IPS-NIHi7 (cell line): ENCODE measurements around the gene SCAF1.

ENCODE experiments used
- DNase-seq: peaks from one replicate; pipeline ENCODE4 v3.0.0; 2012; ENCODE audit warnings: mixed read lengths; ENCODE audit errors: extremely low spot score

Gene SCAF1

GRCh38 chr19:49646586-49646985 lies 4.6 kb downstream of the SCAF1 start:
- no peak for DNase-seq

DNA sequence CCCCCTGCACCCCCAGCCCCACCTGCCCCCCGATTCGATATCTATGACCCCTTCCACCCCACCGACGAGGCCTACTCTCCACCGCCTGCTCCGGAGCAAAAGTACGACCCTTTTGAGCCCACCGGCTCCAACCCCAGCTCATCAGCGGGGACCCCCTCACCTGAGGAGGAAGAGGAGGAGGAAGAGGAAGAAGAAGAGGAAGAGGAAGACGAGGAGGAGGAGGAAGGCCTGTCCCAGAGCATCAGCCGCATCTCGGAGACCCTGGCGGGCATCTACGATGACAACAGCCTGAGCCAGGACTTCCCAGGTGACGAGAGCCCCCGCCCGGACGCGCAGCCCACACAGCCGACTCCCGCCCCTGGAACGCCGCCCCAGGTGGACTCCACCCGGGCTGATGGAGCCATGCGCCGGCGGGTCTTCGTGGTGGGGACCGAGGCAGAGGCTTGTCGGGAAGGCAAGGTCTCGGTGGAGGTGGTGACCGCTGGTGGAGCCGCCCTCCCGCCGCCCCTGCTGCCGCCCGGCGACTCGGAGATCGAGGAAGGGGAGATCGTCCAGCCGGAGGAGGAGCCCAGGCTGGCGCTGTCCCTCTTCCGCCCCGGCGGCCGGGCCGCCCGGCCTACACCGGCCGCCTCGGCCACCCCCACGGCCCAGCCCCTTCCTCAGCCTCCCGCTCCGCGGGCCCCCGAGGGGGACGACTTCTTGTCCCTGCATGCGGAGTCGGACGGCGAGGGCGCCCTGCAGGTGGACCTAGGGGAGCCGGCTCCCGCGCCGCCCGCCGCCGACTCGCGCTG lies 9.2 kb downstream of the SCAF1 start:
- DNase-seq, result no peak

GRCh38 chr19:49651820-49652550 lies 10.0 kb downstream of the SCAF1 start:
- no peak for DNase-seq

- DNase-seq, result no peak
Observed at GRCh38 chr19:49652551-49653465, 10.8 kb downstream of the SCAF1 start.

DNA sequence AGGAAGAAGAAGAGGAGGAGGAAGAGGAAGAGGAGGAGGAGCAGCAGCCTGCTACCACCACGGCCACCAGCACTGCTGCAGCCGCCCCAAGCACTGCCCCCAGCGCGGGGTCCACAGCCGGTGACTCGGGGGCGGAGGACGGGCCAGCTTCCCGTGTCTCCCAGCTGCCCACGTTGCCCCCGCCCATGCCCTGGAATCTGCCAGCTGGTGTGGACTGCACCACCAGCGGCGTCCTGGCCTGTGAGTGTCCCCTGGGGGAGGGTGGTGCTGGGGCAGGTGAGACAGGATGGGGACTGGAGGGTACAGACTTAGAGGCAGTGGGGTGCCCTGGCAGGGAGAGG lies 11.4 kb downstream of the SCAF1 start:
- DNase-seq, result no peak

- no peak for DNase-seq
Observed at GRCh38 chr19:49654581-49654980, 12.6 kb downstream of the SCAF1 start.

GRCh38 chr19:49655570-49656455 lies 13.8 kb downstream of the SCAF1 start:
- DNase-seq, result no peak

DNA sequence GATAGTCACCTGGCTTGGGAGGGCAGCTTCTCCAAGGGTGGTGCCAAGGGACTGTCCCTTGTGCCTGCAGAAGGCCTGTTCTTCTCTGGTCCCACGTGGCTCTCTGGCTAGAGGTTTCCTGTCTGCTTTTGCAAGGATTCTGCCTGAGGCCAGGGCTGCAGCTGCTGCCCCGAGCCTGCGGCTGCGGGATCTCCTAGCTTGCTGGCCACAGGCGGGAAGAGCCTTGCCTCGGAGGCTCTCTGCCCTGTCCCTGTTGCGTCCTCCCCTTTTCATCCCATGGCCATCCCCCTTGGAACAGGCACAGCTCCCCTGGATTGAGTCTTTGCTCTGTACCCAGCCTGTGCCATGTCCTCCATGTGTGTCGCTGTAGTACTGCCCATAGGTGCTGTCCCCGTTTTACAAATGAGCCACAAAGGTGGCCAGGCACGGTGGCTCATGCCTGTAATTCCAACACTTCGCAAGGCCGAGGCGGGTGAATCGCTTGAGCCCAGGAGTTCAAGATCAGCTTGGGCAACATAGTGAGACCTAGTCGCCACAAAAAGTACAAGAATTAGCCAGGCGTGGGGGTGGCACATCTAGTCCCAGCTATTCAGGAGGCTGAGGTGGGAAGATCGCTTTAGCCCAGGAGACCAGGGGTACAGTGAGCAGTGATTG lies 14.6 kb downstream of the SCAF1 start:
- no peak for DNase-seq

- no peak for DNase-seq
Observed at GRCh38 chr19:49657493-49658138, 15.6 kb downstream of the SCAF1 start.

DNA sequence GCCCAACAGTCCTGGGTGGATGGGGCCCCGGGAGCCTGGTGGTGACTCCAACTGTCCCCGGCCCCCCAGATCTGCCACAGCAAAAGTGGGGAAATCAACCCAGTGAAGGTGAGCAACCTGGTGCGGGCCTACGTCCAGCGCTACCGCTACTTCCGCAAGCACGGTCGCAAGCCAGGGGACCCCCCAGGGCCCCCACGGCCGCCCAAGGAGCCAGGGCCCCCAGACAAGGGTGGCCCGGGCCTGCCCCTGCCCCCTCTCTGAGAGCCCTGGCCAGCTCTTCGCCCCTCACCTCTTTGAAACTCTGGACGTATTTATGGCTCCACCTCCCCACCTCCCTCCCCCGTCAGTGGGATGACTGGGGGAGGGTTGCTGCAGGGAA lies 16.1 kb downstream of the SCAF1 start:
- no peak for DNase-seq

- DNase-seq, result no peak
Observed at GRCh38 chr19:49658566-49659442, 16.8 kb downstream of the SCAF1 start.

- DNase-seq, result no peak
Observed at GRCh38 chr19:49660338-49660961, 18.4 kb downstream of the SCAF1 start.

DNA sequence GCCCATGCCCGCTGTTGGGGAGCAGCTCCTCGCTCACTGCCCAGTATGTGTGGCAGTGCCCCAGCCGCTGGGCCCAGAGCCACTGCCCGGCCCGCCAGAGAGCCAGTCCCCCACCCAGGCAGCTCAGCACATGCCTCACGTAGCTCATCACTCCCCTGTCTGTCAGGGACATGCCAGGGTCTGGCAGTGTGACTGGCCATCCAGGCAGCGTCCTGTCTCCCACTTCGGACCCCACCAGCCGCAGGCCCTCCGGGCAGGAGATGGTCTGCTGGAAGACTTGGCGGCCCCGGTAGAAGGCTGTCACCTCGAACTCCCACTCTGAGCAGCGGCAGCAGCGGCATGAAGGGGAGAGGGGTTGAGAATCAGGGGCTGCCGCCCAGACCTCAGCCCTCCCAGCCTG lies 20.0 kb downstream of the SCAF1 start:
- DNase-seq, result no peak

GRCh38 chr19:49663224-49663623 lies 21.2 kb downstream of the SCAF1 start:
- no peak for DNase-seq

- DNase-seq, result peak; percentile 92
Observed at GRCh38 chr19:49664171-49665035, 22.4 kb downstream of the SCAF1 start.

GRCh38 chr19:49665036-49665350 lies 23.0 kb downstream of the SCAF1 start:
- DNase-seq, result no peak

GRCh38 chr19:49665351-49666119 lies 23.5 kb downstream of the SCAF1 start, which contains the start of the genes BCL2L12 and IRF3:
BCL2L12 (plus strand) TSS chr19:49665933; CDS start chr19:49666693, 760 bp downstream.
IRF3 (minus strand) TSS chr19:49665857; CDS start chr19:49664838, 1,019 bp downstream.
- peak; percentile 92 for DNase-seq
